ENCODE measurements around the gene MGMT. TPM values are rescaled to one million over a fixed set of nuclear protein-coding genes. Genes with fewer than 3 reads are reported as not detected.

The MGMT gene
- total RNA-seq, 2 donors from 2014 or later = 18.3 to 25.5 TPM

- Histone ChIP-seq H3K9me3 (peaks cover under 1% of the 10 kb centered on the region), H3K4me3 (no peak overlapping the region)
- no peak for DNase-seq (ENCODE audit: low spot score)
These were observed 317.9 kb downstream of the MGMT start for GRCh38 chr10:129784891-129785290.

GRCh38 chr10:129785536-129785981, 318.5 kb downstream of the MGMT start:
- ATAC-seq (ENCODE audit: insufficient number of reproducible peaks, low FRiP score, low read depth) (no peak), DNase-seq (ENCODE audit: low spot score) (no peak)
- no peaks in the 10 kb centered on the region for H3K27me3 ChIP-seq (replicated peaks; ENCODE audit: insufficient read depth)
- no peak overlapping the region for H3K27ac ChIP-seq
- no peak overlapping the region for H3K4me3 ChIP-seq
- peaks cover 7% of the 10 kb centered on the region for H3K9me3 ChIP-seq
- TF ChIP-seq CTCF (IDR thresholded peaks at IDR 0.05) = no peak
- H3K4me1 ChIP-seq (ENCODE audit: control insufficient read depth in 1 of 2, low read depth in 2 of 2) = no peaks in the 10 kb centered on the region
- no peaks in the 10 kb centered on the region for H3K36me3 ChIP-seq

More at GRCh38 chr10:129784891-129785290, 317.9 kb downstream of the MGMT start:
- TF ChIP-seq CTCF (IDR thresholded peaks at IDR 0.05) = no peak
- no peak overlapping the region for H3K27ac ChIP-seq
- no peaks in the 10 kb centered on the region for H3K36me3 ChIP-seq
- H3K4me1 ChIP-seq (ENCODE audit: control insufficient read depth in 1 of 2, low read depth in 2 of 2) = no peaks in the 10 kb centered on the region
- ATAC-seq (ENCODE audit: insufficient number of reproducible peaks, low FRiP score, low read depth) = no peak
- H3K27me3 ChIP-seq (replicated peaks; ENCODE audit: insufficient read depth) = no peaks in the 10 kb centered on the region

- Histone ChIP-seq H3K27me3 (replicated peaks; ENCODE audit: insufficient read depth) (no peaks in the 10 kb centered on the region), H3K27ac (no peak overlapping the region), H3K4me3 (no peak overlapping the region), H3K4me1 (ENCODE audit: control insufficient read depth in 1 of 2, low read depth in 2 of 2) (no peaks in the 10 kb centered on the region), H3K36me3 (no peaks in the 10 kb centered on the region), H3K9me3 (peaks cover 12% of the 10 kb centered on the region)
- no peak for DNase-seq (ENCODE audit: low spot score)
- no peak for TF ChIP-seq CTCF (IDR thresholded peaks at IDR 0.05)
- no peak for ATAC-seq (ENCODE audit: insufficient number of reproducible peaks, low FRiP score, low read depth)
These were observed 319.2 kb downstream of the MGMT start for GRCh38 chr10:129786216-129786615.

GRCh38 chr10:129787557-129787956, 320.5 kb downstream of the MGMT start:
- ATAC-seq (ENCODE audit: insufficient number of reproducible peaks, low FRiP score, low read depth) = no peak
- H3K4me3 ChIP-seq = no peak overlapping the region
- H3K9me3 ChIP-seq = peaks cover 13% of the 10 kb centered on the region
- DNase-seq (ENCODE audit: low spot score) = no peak
- no peaks in the 10 kb centered on the region for H3K4me1 ChIP-seq (ENCODE audit: control insufficient read depth in 1 of 2, low read depth in 2 of 2)
- no peaks in the 10 kb centered on the region for H3K27me3 ChIP-seq (replicated peaks; ENCODE audit: insufficient read depth)
- H3K36me3 ChIP-seq = no peaks in the 10 kb centered on the region
- no peak for TF ChIP-seq CTCF (IDR thresholded peaks at IDR 0.05)
- no peak overlapping the region for H3K27ac ChIP-seq

- no peak for TF ChIP-seq CTCF (IDR thresholded peaks at IDR 0.05)
- H3K9me3 ChIP-seq = peaks cover 13% of the 10 kb centered on the region
- no peaks in the 10 kb centered on the region for H3K36me3 ChIP-seq
- H3K4me3 ChIP-seq = no peak overlapping the region
- H3K27me3 ChIP-seq (replicated peaks; ENCODE audit: insufficient read depth) = no peaks in the 10 kb centered on the region
- no peak for ATAC-seq (ENCODE audit: insufficient number of reproducible peaks, low FRiP score, low read depth)
- DNase-seq (ENCODE audit: low spot score) = no peak
- H3K4me1 ChIP-seq (ENCODE audit: control insufficient read depth in 1 of 2, low read depth in 2 of 2) = no peaks in the 10 kb centered on the region
- no peak overlapping the region for H3K27ac ChIP-seq
These were observed 321.2 kb downstream of the MGMT start for GRCh38 chr10:129788215-129788614.
